IPS-18a (cell line): ENCODE results near the gene PDE9A.

ENCODE experiments used
- H3K27ac ChIP-seq: one replicate; pipeline ENCODE4 v1.5.1; 2013; ENCODE audit warnings: low read length
- H3K27me3 ChIP-seq: one replicate; pipeline ENCODE4 v1.6.1; 2013; ENCODE audit warnings: mild to moderate bottlenecking, low read length; ENCODE audit not compliant: control insufficient read depth, insufficient read depth
- H3K36me3 ChIP-seq: one replicate; pipeline ENCODE4 v1.6.1; 2013; ENCODE audit warnings: low read depth, low read length; ENCODE audit not compliant: control insufficient read depth
- H3K4me1 ChIP-seq: one replicate; pipeline ENCODE4 v1.6.1; 2013; ENCODE audit warnings: low read depth, low read length; ENCODE audit not compliant: control insufficient read depth
- H3K4me3 ChIP-seq: one replicate; pipeline ENCODE4 v1.5.1; 2013; ENCODE audit warnings: low read length
- H3K9ac ChIP-seq: one replicate; pipeline ENCODE4 v1.6.1; 2013; ENCODE audit warnings: mild to moderate bottlenecking, low read length, moderate library complexity
- H3K9me3 ChIP-seq: one replicate; pipeline ENCODE4 v1.6.1; 2013; ENCODE audit warnings: low read depth, low read length; ENCODE audit not compliant: control insufficient read depth

PDE9A gene

GRCh38 chr21:42646076-42646825 is 7.2 kb upstream of the PDE9A start:
- no peaks in the 10 kb centered on the region for H3K27me3 ChIP-seq
- no peak overlapping the region for H3K9ac ChIP-seq
- no peaks in the 10 kb centered on the region for H3K9me3 ChIP-seq
- H3K27ac ChIP-seq, result no peak overlapping the region
- H3K4me3 ChIP-seq, result no peak overlapping the region
- H3K4me1 ChIP-seq, result no peaks in the 10 kb centered on the region
- no peaks in the 10 kb centered on the region for H3K36me3 ChIP-seq

DNA sequence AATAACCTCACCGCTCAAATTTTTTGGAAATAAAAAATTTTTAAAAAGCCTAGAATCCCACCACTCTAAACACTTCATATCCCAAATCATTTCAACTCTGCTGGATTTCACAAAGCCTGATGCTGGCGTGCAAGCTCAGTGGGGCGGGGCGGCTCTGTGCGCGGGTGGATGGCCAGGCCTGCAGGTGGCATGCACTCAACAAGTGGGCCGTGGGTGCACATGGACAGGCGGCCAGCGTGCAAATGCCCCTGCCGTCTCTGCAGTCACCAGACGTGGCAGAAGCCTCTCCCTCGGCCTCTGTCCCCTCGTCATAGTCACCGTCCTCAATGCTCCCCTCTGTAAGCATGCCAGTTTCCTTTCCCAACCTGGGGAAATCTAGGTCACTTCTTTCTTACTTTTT is 6.6 kb upstream of the PDE9A start:
- Histone ChIP-seq H3K9ac (no peak overlapping the region), H3K4me3 (no peak overlapping the region), H3K27me3 (no peaks in the 10 kb centered on the region), H3K4me1 (no peaks in the 10 kb centered on the region), H3K27ac (no peak overlapping the region), H3K36me3 (no peaks in the 10 kb centered on the region), H3K9me3 (no peaks in the 10 kb centered on the region)

- Histone ChIP-seq H3K9ac (no peak overlapping the region), H3K4me1 (peaks cover 6% of the 10 kb centered on the region), H3K4me3 (no peak overlapping the region), H3K36me3 (no peaks in the 10 kb centered on the region), H3K9me3 (no peaks in the 10 kb centered on the region), H3K27me3 (no peaks in the 10 kb centered on the region), H3K27ac (no peak overlapping the region)
Observed at GRCh38 chr21:42648606-42649005, 4.8 kb upstream of the PDE9A start.

DNA sequence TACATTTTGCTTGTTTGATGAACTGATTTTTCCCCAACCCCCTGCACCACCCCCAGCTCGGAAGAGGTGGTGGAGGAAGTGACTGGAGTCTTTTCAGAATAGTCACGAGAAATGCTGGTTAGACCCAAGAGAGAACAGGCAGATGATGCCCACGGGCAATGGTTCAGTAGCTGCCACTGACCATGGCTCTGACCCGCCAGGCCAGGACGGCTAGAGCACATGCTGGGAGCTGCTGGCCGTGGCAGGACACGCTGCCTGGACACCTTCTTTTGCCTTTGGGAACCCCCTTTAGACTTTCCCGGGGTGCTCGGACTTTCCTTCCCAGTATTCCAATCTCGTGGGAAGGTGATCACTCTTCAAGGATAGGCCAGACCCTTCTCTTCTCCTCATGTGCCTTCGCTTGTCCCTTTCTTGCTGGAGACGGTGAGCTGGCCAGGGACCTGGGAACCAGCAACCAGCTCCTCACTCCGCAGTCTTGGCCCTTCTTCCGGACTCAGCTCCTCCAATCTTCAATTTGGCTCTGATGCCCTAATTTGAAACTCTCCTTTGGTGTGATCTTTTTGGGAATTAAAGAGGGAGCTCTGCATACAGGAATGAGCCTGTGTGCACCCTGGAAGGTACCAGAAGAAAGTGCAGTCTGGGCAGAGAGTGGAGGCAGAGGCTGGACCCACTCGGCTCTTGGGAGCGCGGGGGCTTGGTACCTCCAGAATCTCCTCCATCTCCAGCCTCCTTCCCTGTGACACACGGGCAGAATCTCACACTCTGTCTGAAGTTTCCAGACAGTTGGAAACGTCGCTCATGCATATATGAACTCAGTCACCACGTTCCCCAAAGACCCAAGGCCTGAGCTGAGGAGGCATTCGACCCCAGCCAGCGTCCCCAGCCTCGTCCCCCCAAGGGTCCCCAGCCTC is 4.0 kb upstream of the PDE9A start:
- no peak overlapping the region for H3K27ac ChIP-seq
- H3K36me3 ChIP-seq, result no peaks in the 10 kb centered on the region
- no peaks in the 10 kb centered on the region for H3K9me3 ChIP-seq
- peaks cover 6% of the 10 kb centered on the region for H3K4me1 ChIP-seq
- H3K27me3 ChIP-seq, result no peaks in the 10 kb centered on the region
- no peak overlapping the region for H3K9ac ChIP-seq
- H3K4me3 ChIP-seq, result no peak overlapping the region

DNA sequence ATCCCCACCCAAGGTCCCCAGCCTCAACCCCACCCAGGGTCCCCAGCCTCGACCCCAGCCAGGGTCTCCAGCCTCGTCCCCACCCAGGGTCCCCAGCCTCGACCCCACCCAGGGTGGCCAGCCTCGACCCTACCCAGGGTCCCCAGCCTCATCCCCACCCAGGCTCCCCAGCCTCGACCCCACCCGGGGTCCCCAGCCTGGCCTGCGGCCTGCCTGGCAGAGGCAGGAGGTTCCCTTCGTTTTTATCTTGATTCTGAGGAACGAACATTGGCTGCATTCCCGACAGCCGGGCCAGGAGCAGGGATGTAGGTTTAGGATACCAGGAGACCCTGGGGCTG is 3.4 kb upstream of the PDE9A start:
- no peaks in the 10 kb centered on the region for H3K9me3 ChIP-seq
- peaks cover 11% of the 10 kb centered on the region for H3K4me1 ChIP-seq
- H3K36me3 ChIP-seq, result no peaks in the 10 kb centered on the region
- H3K27me3 ChIP-seq, result no peaks in the 10 kb centered on the region
- H3K9ac ChIP-seq, result no peak overlapping the region
- H3K27ac ChIP-seq, result no peak overlapping the region
- H3K4me3 ChIP-seq, result no peak overlapping the region

- no peak overlapping the region for H3K27ac ChIP-seq
- H3K4me3 ChIP-seq, result no peak overlapping the region
- peaks cover 18% of the 10 kb centered on the region for H3K4me1 ChIP-seq
- no peaks in the 10 kb centered on the region for H3K36me3 ChIP-seq
- H3K27me3 ChIP-seq, result no peaks in the 10 kb centered on the region
- no peak overlapping the region for H3K9ac ChIP-seq
- no peaks in the 10 kb centered on the region for H3K9me3 ChIP-seq
Observed at GRCh38 chr21:42650441-42651421, 2.7 kb upstream of the PDE9A start.

DNA sequence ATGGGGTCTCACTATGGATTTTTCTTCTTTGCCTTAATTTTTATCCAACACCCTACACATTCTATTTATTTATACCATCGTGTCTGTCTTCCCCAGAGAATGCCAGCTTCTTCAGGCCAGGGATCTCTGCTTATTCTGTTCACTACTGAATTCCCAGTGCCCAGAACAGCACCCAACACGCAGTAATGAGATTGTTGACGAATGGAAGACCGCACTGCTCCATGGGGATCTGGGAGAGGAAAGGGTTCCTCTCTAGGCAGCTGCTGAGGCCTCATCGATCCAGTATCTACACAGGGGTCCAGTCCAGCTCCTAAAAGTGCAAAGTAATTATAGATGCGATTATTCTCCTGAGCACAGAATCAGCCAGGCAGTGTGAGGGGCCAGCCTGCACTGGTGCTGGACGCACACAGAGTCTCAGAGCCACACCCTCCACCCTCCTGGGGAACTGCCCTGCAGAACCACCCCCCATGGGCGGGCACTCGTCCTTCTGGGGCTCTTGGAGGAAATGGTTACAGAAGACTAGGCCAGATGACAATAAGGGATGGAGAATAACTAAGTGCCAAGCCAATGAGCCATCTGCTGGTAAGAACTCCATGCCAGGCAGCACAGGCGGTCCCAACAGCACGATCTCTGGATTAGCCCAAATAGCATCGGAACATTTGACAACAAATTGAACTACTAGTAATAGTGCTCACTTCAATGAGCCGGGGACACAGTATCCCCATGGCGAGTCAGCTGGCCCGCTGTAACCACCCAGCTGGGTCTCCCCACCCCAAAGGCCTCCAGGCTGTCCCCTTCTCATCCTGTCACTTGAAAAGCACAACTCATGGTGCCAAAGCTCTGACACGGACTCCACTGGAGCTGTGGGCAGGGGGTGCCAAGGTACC is 1.7 kb upstream of the PDE9A start:
- Histone ChIP-seq H3K27me3 (no peaks in the 10 kb centered on the region), H3K4me1 (peaks cover 28% of the 10 kb centered on the region), H3K9ac (no peak overlapping the region), H3K27ac (no peak overlapping the region), H3K36me3 (no peaks in the 10 kb centered on the region), H3K9me3 (no peaks in the 10 kb centered on the region), H3K4me3 (peak overlapping the region; percentile 82)

- H3K9ac ChIP-seq, result peak overlapping the region; percentile 60
- peaks cover 32% of the 10 kb centered on the region for H3K4me1 ChIP-seq
- H3K9me3 ChIP-seq, result no peaks in the 10 kb centered on the region
- H3K27ac ChIP-seq, result no peak overlapping the region
- no peaks in the 10 kb centered on the region for H3K36me3 ChIP-seq
- no peaks in the 10 kb centered on the region for H3K27me3 ChIP-seq
- peak overlapping the region; percentile 82 for H3K4me3 ChIP-seq
Observed at GRCh38 chr21:42652527-42653230, 742 bp upstream of the PDE9A start.

DNA sequence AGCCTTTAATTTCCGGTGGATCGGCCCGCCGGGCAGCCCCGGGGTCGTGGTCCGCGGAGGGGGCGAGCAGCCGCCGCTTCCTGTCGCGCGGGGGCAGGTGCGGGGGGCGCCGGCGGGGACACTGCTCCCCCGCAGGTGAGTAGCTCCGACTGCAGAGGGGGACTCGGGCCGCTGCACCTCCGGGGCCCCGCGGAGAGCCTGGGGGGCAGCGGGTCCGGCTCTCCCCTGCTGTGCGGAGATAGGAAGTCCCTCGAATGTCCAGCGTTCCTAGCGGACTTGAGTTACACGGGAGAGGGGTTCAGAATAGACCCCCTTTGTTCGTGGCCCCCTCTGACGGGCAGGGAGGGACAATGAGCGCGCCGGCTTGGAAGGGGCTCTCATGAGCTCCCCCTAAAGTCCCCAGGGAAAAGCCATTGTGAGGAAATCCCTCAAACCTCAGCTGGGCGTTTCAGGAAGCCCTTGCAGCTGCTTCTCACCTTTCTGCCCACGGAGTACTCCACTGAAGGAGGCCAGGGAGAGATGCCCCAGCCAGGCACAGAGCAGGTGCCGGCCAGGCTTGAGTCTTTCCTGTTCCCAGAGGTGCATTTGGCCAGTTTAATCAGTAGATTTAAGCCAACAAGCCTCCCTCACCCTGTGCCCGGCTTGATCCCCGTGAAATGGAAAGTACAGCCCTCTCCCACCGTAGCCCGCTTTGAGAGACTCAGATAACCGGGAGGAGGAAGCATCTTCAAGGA is 925 bp downstream of the PDE9A start:
- no peaks in the 10 kb centered on the region for H3K36me3 ChIP-seq
- H3K9ac ChIP-seq, result peak overlapping the region; percentile 67
- H3K27me3 ChIP-seq, result no peaks in the 10 kb centered on the region
- peak overlapping the region; percentile 77 for H3K4me3 ChIP-seq
- H3K27ac ChIP-seq, result no peak overlapping the region
- H3K9me3 ChIP-seq, result no peaks in the 10 kb centered on the region
- peaks cover 32% of the 10 kb centered on the region for H3K4me1 ChIP-seq
